Measurements from ENCODE around the gene MOCOS. TPM values are rescaled to one million over a fixed set of nuclear protein-coding genes. Genes with fewer than 3 reads are reported as not detected.

MOCOS gene
- total and polyA plus RNA-seq, 4 donors: 1.9 to 27.0 (median 17.0) TPM

- H3K9ac ChIP-seq (ENCODE audit: low read depth in 1 of 2, low read length in 2 of 2): no peak overlapping the region
- no peaks in the 10 kb centered on the region for H3K27me3 ChIP-seq (ENCODE audit: control insufficient read depth in 4 of 4, insufficient read depth in 4 of 4, low read length in 3 of 4)
- no peak overlapping the region for H3K27ac ChIP-seq (ENCODE audit: low read depth in 1 of 2, low read length in 2 of 2)
- no peak for DNase-seq (ENCODE audit: low spot score)
- no peak overlapping the region for H3K4me3 ChIP-seq (ENCODE audit: low read depth in 1 of 3, low read length in 3 of 3)
- peaks cover 0 to 3% (median 0%) of the 10 kb centered on the region in 4 donors for H3K4me1 ChIP-seq (ENCODE audit: control insufficient read depth in 4 of 4, insufficient read depth in 4 of 4, low read length in 3 of 4)
- no peak for TF ChIP-seq TAF1 (conservative IDR thresholded peaks at IDR 0.05)
- no peak for TF ChIP-seq GABPA (IDR thresholded peaks at IDR 0.05 in 1 of 2, conservative IDR thresholded peaks at IDR 0.05 in 1 of 2)
- TF ChIP-seq ZBTB33 (IDR thresholded peaks at IDR 0.05): no peak
- no peak for TF ChIP-seq REST (IDR thresholded peaks at IDR 0.05)
- TF ChIP-seq HNF4G (IDR thresholded peaks at IDR 0.05): no peak
- no peak for TF ChIP-seq FOXA1 (IDR thresholded peaks at IDR 0.05)
- no peak for TF ChIP-seq FOXA2 (IDR thresholded peaks at IDR 0.05)
- no peak for TF ChIP-seq RXRA (IDR thresholded peaks at IDR 0.05)
- TF ChIP-seq CTCF (IDR thresholded peaks at IDR 0.05; ENCODE audit: low read depth, low read length, missing input control): no peak
- no peak for TF ChIP-seq SP1 (IDR thresholded peaks at IDR 0.05)
- no peak for TF ChIP-seq MAX (IDR thresholded peaks at IDR 0.05)
- no peak for TF ChIP-seq NR2F2 (IDR thresholded peaks at IDR 0.05)
- no peak for TF ChIP-seq ATF3 (IDR thresholded peaks at IDR 0.05)
- TF ChIP-seq EGR1 (IDR thresholded peaks at IDR 0.05; ENCODE audit: low read depth in 2 of 2): no peak
- TF ChIP-seq YY1 (IDR thresholded peaks at IDR 0.05): no peak
- TF ChIP-seq JUND (IDR thresholded peaks at IDR 0.05): no peak
- H3K9me3 ChIP-seq (ENCODE audit: control insufficient read depth in 4 of 4, low read length in 3 of 4): no peaks in the 10 kb centered on the region
- peaks cover 0 to 8% (median 2%) of the 10 kb centered on the region in 4 donors for H3K36me3 ChIP-seq (ENCODE audit: control insufficient read depth in 4 of 4, insufficient read depth in 3 of 4, low read depth in 1 of 4, low read length in 3 of 4)
These were observed 10.3 kb downstream of the MOCOS start for GRCh38 chr18:36197511-36198166.

All from liver (tissue), 9 donors.